Stimulated activated naive CD4-positive, alpha-beta T cell (primary cell): ENCODE measurements around the gene PHGDH.
"Not testable (repeated sequence)": the region's sequence is repeated elsewhere in the genome, so short reads cannot be mapped to it uniquely, and the experiment has no call there.

Experiments
- DNase-seq, 6 experiments: peaks; one replicate each; lab custom pipeline; 2025; lab: John Stamatoyannopoulos, UW

PHGDH gene

DNA sequence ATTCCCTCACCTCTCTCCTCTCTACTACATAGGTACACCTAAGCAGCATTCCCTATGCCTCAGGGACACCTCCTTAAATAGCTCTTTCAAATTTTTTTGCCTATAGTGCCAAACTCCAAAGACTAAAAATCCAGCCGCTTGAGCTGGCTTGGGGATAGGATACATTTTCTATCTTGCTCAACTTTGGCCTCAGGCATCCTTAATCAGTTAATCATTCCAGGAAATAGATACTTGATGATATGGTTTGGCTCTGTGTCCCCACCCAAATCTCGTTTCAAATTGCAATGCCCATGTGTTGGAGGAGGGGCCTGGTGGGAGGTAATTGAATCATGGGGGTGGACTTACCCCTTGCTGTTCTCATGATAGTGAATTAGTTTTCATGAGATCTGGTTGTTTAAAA lies 11.4 kb upstream of the PHGDH start:
- DNase-seq = no peak

DNA sequence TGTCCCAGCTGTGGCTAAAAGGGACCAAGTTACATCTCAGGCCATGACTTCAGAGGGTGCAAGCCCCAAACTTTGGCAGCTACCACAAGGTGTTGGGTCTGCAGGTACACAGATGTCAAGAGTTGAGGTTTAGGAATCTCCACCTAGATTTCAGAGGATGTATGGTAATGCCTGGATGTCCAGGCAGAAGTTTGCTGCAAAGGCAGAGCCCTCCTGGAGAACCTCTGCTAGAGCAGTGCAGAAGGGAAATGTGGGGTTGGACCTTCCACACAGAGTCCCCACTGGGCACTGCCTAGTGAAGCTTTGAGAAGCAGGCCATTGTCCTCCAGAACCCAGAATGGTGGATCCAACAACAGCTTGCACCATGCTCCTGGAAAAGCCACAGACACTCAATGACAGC lies 10.1 kb upstream of the PHGDH start:
- no peak for DNase-seq

DNA sequence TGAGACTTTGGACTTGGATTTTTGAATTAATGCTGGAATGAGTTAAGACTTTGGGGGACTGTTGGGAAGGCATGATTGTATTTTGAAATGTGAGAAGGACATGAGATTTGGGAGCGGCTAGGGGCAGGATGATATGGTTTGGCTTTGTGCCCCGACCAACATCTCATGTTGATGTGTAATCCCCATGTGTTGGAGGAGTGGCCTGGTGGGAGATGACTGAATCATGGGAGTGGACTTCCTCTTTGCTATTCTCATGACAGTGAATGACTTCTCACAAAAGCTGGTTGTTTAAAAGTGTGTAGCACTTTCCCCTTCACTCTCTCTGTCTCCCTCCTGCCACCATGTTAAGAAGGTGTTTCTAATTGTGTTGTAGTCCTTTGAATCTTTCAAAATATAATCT lies 9.3 kb upstream of the PHGDH start:
- no peak for DNase-seq

DNA sequence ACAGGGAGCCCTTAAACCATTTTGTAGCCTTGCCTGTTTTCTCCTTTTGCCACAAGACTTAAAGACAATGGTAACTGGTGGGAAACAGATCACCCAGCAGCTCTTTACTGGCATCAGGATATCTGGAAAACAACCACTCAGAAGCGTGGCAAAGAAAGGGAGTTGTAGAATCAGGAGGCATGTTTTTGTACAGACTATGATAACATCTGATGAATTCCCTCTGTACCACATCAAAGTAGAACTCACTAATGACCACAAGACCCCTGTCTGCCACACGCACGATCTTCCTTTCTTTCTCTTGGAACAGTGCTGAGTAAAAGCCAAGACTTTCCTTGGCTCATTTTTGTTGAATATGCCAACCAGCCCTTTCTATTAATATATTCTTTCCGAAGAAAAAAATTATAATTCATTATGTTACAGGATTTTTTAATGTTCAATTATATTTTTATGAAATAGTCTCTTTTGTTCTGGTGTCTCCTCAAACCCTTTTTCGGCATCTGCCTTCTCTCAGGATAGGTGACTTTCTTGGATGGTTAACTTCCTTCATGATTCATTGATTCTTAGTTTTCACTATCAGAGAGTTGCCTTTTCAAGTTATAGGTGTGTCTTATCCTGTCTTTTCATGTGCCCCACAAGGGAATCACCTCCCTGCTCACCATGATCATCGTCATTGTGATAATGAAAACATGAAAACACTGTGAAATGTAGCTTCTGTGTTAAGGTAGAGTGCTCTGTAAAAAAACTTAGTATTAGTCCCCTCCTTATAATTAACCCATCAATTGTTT lies 7.9 kb upstream of the PHGDH start:
- DNase-seq = no peak

DNA sequence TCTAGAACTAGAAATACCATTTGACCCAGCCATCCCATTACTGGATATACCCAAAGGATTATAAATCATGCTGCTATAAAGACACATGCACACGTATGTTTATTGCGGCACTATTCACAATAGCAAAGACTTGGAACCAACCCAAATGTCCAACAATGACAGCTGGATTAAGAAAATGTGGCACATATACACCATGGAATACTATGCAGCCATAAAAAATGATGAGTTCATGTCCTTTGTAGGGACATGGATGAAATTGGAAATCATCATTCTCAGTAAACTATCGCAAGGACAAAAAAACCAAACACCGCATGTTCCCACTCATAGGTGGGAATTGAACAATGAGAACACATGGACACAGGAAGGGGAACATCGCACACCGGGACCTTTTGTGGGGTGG lies 5.1 kb upstream of the PHGDH start:
- DNase-seq = not testable (repeated sequence)

DNA sequence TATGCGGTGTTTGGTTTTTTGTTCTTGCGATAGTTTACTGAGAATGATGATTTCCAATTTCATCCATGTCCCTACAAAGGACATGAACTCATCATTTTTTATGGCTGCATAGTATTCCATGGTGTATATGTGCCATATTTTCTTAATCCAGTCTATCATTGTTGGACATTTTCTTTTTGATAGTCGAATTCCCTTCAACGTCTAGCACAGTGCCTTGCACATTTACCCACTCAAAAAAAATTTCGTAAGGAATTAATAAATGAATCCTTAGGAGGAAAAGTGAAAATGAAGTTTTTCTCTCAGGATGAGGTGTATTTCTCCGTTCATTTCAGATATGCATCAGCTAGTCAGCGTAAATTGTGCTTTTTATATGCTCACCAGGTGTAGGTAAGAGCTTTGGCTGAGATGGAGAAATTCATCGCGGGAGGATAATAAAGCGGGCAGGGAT lies 354 bp upstream of the PHGDH start:
- not testable (repeated sequence) for DNase-seq

DNA sequence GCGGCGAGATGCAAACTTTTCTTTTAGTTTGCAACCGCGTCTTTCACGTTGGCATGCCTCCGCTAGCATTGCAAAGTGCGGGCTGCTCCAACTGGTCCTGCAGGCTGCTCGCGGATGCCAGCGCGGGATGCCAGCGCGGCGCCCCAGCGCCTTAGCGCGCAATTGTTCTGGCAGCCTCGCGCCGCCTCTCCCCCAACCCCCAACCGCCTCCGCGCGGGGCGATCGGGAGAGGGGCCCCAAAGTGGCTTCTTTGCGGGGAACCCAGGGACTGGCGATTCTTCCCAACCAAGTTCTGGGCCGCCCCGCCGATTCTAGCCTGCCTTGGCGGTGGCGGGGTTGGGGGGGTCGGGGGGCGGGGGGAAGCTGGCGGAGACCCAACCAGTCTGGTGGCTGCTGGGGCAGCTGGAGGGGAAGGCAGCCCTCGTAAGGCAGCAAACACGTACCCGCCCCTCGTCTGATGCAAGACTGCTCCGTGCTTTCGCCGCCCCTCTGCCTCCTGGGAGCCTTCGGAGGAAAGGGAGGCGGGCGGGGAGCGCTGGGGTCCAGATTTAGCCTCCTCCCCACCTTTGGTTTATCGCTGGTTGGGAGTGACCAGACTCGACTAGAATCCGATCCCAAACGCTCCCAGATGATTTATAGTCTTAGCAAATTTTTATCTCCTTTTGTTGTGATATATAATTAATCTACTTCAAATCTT lies 756 bp downstream of the PHGDH start:
- peak in 3 of 6 experiments; percentile 12 to 37 (median 18) for DNase-seq

DNA sequence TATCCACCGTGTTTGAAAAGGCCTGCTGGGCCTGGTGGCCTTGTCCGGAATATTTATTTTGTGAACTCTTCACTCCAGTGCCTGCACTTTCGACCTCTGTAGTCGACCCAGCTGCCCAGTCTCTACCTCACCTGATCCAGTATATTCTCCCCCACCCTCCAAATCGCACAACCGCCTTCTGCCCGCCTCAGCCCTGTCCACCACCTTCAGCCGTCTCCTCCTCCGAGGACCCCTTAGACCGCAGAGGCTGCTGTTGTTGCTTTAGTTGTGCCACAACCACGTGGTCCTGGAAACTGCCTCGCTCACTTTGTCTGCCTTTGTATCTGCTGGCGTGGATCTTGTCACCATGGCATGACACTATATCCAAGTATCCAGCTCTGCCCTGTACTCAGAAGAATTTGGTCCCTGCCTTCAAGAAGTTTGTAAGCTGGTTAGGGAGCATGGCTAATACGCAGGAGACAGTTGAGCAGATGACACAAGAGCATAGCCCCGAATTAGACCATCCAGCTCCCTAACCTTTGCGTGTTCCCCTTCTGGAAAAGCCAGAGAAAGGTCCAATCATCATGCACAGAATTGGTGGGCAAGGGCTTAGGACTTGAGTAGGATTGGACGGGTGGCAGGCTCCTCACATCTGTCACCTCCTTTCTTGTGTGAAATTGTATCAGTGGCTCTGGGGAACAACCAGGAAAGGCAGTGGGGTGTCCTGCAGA lies 1.5 kb downstream of the PHGDH start:
- DNase-seq = no peak

DNA sequence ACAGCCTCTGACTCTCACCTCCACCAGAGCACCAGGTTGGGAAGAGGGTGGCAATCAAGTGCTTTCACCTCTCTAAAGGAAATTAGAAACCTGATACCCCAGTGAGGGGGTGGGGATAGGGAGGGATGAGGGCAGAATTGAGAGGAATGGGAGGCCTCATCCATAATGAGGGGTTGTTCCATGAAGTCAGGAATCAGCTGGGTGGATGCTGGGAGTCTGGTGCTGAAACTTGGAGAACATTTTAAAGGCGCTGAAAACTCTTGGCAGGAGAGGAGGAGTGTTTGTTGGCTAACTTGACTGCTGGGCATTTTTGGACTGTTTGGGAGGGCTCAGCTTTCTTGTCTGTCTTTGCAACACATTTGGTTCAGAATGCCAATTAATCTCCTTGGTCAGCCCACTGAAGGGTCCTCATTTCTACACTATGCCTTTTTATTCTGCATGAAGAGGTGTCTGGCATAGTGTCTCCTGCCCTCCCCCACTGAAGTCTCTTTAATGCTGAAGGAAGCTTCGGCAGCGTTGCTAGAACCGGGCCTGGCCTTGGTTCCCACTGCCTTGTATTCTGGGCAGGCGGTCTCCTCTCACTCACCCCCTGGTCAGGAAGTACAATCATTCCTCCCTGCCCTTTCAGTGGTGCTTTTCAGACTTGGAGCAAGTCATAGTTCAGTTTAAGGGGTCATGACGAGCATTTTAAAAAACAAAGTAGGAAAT lies 2.2 kb downstream of the PHGDH start:
- DNase-seq = no peak

DNA sequence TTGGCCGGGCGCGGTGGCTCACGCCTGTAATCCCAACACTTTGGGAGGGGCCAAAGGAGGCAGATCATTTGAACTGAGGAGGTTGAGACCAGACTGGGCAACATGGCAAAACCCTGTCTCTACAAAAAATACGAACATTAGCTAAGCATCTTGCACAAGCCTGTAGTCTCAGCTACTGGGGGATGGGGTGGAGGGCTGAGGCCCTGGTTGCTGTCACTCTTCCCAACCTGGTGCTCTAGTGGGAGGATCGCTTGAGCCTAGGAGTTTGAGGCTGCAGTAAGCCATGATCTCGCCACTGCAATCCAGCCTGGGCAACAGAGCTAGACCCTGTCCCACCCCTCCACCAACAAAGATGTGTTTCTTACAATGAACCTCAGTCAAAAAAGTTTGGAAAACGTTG lies 2.8 kb downstream of the PHGDH start:
- no peak for DNase-seq

DNA sequence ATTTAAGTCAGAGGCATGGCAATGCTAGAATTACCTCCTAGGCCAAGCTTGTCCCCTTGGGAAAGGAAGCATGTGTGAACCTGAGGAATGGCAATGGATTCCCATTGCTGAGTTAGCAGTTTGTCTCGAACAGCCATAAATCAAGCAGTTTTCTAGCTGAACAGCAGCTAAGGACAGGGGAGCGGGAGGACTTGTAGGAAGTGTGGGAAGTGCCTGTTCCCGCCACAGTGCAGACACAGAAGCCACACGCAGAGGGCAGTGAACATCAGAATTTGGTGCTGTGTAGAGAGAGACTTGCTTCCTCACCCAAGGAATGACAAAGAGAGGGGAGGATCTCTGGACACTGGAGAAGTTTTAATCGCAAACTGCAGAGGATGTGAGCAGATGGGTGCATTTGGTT lies 3.8 kb downstream of the PHGDH start:
- DNase-seq = no peak

DNA sequence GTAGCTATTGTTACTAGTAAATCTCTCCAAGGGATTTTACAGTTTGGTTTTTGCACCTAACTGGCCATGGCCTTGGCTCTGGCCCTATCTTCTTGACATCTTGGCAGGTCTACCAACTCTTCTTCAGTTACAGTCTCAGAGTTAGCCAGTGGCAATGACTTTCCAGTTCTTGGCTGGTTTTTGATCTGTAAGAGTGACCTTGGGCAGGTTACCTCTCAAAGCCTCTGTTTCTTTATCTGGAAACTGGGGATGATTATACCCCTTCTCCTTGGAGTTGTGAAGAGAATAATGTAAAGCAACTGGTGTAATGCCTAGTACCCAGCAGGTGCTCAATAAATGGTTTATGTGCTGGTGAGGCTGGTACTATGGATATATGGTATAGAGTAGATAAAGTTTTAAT lies 6.7 kb downstream of the PHGDH start:
- DNase-seq = no peak

DNA sequence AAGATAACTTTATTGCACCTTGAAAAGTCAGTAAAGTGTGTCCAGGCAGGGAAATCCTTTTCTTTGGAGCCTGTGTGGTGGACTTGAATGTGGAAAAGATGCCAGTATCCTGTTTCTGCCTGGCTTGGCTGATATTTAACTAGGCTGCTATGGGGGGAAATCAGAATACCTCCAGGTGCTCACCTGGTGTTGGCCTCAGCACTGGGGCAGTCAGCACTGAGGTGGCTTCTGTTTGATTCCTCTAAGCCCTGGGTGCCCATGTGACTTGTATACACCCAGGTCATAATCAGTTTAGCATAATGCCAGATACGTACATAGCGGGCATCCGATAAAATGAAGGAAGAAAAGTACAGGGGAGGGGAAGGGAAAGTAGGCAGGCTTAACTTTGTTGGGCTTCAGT lies 7.2 kb downstream of the PHGDH start:
- DNase-seq = no peak

DNA sequence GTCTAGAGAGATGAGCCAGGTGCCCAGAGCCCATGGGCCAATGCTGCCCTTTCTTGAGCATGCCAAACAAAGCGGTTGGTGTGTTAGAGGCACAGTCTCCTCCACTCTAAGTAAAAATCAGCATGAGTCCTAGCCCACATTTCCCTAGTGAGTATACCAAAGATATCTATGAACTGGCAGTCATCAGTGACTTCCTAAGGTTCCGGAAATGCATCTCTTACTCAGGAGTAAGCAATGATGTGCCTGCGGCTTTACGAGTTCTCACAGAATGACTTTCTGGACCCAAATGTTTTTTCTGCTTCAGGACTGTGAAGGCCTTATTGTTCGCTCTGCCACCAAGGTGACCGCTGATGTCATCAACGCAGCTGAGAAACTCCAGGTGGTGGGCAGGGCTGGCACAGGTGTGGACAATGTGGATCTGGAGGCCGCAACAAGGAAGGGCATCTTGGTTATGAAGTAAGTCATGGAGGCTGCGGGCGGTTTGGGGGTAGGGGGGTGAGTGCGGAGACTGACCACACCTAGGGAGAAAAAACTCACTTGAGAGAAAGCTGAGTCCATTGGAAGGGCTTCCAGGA lies 9.2 kb downstream of the PHGDH start:
- no peak for DNase-seq

DNA sequence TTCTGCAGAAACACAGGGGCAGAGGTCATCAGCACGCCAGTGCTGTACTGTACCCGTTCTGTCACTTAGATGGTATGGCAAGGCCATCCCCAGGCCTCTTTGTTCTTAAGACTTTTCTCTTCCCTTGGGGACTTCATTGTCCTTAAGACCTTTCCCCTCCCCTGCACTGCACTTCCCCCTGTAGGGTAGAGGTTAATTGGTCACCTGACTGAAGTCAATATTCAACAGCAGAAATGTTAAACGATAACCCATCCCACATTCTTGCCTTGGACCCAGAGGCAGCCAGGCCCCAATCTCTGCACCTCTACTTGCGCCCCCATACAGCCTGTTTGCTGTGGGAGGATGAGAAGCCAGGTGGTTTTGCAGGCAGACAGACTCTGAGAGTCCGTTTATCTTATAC lies 10.2 kb downstream of the PHGDH start:
- DNase-seq = no peak

DNA sequence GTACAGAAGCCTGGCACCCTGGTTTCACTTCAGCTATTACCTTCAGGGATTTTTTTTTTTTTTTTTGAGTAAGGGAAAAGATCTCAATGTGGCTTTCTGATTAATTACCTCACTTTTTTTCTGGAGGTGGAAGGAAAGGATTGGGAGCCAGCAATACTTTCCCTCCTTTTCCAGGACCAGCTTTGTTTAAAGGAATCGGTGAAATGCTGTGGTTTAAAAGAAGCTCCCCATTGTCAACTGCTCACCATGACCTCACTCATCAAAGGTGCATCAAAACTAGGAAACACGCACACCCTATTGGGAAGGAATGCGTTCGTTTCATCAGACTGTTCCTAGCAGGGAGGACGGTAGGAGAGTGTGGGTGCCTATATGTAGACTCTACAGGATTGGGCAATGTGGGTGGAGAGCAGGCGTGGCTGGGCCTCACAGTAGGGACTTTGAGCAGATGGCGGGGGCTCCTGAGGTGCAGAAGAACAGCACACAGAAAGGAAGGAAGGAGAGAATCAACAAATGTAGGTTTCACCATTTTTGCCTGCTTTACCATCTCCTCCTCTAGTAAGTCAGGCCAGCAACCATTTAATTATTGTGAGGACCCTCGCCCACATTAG lies 13.0 kb downstream of the PHGDH start:
- DNase-seq = no peak

DNA sequence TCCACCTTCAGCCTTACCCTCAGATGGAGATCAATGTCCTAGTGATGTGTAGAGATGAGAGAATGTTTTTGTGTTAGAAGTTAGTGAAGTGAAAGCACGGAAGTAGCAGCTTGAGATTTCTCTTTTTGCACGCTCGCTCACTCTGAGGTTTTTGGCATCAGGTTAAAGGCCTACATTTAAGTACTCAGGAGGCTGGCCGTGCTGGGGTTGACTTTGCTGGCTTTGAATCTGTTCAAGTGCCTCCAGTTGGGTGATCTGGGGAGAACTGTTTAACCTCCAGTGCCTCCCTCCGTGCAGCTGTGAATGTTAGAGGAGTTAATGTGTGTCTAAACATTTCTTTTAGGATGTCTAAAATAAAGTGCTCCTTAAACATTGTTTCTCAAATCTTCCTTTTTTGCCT lies 13.9 kb downstream of the PHGDH start:
- peak in 2 of 6 experiments; percentile 17 to 27 for DNase-seq

DNA sequence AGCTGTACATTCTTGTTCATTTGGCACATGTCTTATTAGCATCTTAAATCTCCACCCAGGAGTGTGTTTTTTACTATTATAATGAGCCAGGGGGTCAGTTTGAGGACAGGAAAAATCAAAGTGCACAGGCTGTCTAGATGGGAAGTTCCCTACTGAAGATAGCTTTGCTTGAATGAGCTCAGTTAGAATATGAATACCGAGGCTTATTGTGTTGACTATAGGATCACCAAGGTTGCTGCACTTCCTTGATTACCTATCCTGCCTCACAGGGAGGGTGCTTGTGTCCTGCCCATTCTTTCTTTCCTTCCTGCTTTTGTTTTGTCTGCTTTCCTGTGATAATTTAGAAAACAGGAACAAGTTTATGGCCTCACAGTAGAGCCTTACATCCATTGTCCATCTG lies 16.3 kb downstream of the PHGDH start:
- DNase-seq = no peak

DNA sequence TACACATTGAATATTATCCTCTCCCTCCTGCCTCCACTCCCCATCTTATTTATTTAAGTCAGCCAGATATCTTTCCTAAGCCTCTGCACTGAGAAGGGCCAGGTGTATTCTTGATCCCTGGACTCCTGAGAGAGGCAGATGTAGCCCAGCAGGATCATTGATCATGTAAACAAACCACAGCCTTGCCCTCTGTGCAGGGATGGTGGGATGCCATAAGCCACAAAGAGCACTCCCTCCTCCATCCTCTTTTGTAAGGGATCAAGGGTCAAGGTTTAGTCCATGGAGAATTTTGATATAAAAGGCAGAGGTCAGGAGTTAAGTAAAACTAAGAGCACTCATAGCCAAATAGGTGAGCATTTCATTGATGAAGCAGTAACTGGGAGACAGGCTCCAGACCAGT lies 17.3 kb downstream of the PHGDH start:
- no peak for DNase-seq

DNA sequence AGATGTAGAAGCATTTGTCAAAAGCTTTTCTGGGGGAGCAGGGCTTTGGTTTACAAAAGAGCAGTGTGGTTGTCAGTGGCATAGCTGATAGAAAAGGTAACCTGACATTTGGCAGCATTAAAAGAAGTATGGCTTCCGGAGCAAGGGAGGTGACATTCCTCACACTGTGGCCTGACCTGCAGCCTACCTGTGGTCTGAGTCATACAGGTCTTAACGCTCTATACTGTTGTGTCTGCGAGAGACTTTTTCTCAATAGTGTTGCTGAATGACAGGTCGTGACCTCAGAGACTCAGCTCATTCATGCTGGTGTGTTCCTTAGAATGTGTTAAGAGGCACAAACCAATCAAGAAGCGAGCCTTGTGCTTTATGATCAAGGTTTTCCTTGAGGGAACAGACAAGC lies 19.3 kb downstream of the PHGDH start:
- no peak for DNase-seq

DNA sequence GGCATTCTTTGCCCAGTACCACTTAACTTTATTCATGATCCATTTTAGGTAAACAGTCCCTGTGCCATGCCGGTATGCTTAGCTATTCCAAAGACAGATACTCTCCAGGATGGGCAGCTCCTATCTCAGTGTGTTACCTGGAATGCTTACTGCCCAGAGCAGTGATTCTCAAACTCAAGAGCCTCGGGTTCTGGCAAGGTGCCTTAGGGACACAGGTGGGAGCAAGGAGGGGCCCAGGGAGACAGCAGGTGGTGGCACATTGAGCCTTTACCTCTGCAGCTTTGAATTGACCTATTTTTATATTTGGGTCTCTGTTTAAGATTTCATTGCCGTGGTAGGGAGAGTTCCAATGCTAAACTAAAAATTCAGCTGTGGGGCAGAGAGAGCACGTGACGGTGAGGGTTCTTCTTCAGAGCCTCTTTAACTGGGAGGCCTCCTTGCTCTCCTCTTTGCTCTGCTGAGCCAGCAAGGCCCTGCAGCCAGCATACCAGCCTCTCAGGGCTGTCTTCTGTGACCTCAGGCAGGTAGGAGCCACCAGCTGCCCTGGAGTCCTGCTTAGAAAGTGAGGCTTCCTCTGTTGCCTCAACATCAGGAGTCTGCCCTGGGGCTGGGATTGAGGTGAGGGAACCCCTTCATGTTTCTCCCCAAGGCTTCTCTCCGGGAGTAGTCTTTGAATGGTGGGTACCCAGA lies 20.2 kb downstream of the PHGDH start:
- no peak for DNase-seq
